ENCODE results near the gene NMNAT2.

Gene NMNAT2

GRCh38 chr1:183366116-183366515 is 52.1 kb downstream of the NMNAT2 start:
- no peak for DNase-seq

- DNase-seq = peak in 2 of 56 donors; percentile 5 to 6
Measured at GRCh38 chr1:183365676-183366075, 52.5 kb downstream of the NMNAT2 start.

GRCh38 chr1:183365093-183365492 is 53.1 kb downstream of the NMNAT2 start:
- DNase-seq = peak in 1 of 56 donors; percentile 7

DNA sequence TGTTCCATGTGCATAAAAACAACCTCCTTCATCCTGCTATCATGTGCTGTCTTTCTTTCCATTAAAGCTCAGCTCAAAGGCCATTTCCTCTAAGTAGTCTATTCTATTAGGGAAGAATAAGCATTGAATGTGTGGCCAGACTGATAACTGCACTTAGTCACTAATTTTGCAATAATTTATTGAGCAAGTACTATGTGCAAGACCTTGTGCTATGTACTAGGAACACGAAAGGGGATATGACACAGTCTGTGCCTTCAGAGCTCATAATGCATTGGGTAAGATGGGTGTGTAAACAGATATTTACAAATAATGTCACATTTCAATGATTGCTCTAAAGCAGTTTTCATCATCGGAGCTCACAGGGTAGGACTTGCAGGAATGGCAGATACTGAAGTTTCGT is 54.2 kb downstream of the NMNAT2 start:
- no peak for DNase-seq

DNA sequence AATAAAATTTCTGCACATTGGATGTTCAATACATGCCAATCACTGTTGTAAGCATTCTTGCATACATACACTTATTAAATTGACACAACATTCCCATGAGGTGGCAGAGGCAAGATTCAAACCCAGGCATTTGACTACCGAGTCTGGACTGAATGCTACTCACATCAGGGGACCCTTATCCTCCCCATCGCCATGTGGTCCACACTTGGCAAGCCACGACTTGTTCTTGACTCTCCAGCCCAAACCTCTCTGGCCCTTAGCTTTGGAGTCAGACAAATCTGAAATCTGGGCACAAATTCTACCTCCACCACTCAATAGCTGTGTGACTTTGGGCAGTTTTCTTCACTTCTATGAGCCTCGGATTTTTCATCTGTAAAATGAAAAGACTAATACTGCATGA is 57.1 kb downstream of the NMNAT2 start:
- no peak for DNase-seq

DNA sequence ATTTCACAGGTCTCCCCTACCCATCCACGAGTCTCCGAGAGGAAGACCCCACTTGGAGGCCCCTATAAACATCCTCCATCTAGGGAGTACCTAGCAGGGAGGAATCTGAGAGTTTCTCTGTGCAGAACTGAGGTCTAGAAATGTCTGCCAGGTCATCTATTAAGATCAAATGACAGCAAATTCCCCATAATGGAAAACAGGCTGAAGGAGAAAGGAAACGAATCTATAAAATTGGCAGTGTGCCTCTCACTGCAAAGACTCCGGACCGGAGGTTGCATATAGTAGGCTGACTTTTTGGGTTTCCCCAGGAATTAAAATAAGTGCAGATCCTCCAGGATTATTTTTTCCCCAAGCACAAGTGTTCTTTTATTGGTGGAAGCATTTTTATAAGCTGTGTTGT is 57.7 kb downstream of the NMNAT2 start:
- no peak for DNase-seq

DNA sequence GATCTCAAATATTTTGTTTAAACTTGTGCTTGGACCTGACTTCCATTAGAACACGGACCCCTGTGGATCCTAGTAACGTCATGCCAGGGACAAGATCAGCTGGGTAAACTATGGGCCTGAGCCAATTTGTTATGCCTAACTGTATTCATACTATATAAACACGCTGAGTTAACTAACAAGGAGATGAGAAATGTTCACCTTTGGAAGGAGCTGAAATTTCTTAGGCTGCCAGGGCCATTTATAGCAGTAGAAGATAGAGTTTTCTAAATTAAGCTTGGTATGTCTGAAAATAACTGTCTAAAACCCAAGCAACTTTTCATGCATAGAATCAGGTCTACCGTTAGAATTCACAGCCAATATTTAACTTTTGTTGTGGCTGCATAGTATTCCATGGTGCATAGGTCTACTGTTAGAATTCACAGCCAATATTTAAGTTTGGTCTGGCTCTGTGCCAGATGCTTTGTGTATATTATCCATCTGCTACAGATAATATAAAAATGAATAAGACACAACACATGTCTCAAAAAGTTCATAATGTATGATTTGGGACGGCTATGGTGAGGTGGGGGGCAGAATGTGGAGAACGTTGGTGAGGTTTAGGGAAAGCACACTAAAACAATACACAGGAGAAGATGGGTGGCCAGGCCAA is 61.5 kb downstream of the NMNAT2 start:
- no peak for DNase-seq

DNA sequence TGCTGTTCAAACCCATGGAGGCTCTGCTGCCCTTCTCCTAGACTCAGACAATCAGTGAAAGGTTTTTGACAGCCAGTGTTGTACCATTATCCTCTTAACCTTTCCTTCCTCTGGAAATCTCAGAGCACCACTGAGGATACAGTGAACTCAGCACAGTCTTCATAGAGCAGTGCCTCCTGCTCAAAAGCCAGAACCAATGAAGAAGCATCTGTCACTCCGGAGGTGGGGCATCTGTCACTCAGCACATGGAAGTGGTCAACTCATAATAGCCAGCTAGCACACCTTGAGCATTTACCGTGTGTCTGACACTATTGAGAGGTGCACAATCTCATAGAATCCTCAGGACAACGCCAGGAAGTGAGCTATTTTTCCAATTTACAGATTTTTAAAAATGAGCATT is 62.4 kb downstream of the NMNAT2 start:
- no peak for DNase-seq

GRCh38 chr1:183355181-183355580 is 63.0 kb downstream of the NMNAT2 start:
- no peak for DNase-seq

DNA sequence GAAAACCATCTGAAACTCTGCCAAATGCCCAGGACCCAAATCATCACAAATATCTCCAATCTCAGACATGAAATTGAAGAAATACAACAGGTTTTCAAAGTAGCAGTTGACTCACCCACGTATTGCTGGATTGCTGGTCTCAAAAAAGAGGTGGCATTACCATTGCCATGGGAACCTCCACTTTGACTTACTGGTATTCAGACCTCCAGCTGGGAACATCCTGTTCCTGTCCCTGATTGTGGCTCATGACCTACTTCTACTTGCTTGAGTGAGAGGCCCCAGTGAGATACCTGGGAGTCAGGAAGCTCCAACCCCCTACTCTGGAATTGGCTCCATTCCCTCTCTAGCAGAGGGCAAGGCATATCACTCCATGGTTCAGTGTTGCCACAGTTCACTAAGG is 64.6 kb downstream of the NMNAT2 start:
- no peak for DNase-seq

- DNase-seq = peak in 41 of 56 donors; percentile 8 to 76 (median 35)
Measured at GRCh38 chr1:183349201-183349711, 68.9 kb downstream of the NMNAT2 start.

DNA sequence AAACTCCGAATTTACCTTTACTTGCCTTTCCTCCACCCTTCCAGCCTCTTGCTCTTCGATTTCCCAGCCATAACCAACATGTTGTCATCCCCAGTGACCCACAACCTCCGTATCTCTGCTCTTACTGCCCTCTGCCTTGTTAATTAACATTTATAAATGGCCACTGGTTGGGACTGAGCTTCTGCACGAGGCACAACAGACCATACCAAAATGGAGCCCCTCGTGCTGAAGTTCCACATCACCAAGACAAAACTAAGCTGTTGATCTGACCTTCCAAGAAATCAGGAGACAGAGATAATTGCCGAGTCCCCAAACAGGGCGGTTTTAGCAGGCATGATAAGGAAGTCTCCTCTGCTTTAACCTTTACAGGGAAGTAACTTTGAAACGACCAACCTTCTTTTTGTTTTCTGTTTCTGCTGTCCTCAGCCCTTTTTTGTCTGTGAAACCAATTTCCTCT is 71.9 kb downstream of the NMNAT2 start:
- DNase-seq = no peak

DNA sequence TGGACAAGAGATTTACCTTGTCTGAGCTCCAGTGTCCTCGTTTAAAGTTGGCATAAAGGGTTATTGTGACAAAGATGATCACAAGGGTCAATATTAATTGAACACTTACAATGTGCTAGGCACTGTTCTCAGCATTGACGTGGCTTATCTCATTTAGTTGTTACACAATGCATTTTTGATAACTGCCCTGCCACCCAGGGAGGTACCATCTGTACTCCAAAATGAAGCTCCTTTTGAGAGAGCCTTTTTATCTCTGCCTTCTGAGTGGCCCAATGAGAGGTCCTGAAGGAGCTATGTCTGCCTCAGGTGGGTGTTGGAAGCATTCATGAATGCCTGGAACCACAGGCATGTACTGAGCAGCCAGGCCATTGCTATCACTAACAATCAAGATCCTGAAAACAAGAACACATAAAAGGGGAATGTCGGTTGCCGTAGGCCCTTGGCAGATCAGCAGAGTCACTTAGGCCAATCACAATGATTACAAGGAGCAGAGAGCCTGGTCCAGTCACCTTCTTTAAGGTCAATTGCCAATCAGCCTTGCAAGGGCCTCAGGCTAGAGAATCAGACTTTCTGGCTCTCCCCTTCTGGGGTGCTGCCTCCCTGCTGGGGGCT is 78.5 kb downstream of the NMNAT2 start:
- no peak for DNase-seq

- DNase-seq = no peak
Measured at GRCh38 chr1:183331091-183331742, 87.0 kb downstream of the NMNAT2 start.

DNA sequence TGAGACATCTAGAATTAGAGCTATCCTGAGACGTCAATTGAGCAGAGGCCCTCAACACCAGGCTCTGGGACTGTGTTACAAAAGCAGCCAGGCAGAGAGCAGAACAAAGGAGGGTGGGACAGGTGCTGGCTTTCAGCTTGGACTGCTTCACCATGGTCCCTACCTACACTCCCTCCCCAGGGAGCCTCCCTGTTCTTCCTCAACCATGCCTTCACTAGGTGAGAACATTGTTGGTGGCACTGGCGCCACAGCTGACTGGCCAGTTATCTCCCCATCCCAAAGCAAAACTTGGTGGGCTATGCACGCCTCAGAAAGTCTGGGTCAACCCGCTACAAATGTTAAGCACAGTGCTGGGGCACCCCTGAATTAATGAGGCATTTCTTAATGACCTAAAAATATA is 87.8 kb downstream of the NMNAT2 start:
- DNase-seq = no peak

GRCh38 chr1:183328371-183328770 is 89.8 kb downstream of the NMNAT2 start:
- DNase-seq = no peak

DNA sequence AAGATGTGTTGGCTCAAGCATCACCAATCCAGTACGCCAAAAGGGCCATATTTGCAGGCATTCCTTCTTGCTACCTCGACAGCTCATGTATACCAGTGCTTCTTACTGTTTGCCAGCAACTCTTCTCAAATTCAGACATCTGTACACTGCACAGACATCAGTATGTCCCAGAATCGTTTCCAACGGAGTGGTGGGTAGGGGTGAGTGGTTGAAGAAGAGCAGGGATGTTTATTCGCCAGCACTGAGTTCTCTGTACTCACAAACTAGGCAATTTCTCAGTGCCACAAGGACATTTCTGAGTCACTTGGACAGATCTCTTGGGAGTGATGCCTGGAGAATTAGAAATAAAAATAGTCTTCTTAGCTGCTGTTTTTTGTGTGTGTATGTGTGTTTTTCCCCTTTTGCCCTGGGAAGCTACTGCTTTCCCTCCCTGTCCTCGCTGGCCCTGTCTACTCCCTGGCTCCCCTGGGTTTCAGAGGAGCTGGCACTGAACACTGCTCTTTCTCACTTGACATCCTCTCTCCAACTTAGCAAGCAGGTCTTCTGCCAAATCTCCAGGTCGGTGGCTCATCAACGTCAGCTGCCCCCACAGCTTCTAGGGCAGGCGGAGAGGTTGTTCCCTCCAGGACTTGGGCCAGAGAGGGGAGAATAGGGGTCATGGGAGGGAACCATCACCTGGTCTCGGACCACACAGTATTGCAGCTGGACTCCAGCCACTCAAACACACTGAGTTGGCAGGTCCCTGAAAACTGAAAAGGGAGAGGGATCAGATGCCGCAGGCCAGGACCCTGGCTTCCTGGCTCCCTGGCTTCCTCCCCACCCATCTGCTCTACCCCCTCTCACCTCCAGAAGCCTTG is 90.5 kb downstream of the NMNAT2 start:
- DNase-seq = peak in 1 of 56 donors; percentile 19

GRCh38 chr1:183323849-183324683 is 94.1 kb downstream of the NMNAT2 start:
- no peak for DNase-seq

GRCh38 chr1:183319606-183320005 is 98.6 kb downstream of the NMNAT2 start:
- no peak for DNase-seq

DNA sequence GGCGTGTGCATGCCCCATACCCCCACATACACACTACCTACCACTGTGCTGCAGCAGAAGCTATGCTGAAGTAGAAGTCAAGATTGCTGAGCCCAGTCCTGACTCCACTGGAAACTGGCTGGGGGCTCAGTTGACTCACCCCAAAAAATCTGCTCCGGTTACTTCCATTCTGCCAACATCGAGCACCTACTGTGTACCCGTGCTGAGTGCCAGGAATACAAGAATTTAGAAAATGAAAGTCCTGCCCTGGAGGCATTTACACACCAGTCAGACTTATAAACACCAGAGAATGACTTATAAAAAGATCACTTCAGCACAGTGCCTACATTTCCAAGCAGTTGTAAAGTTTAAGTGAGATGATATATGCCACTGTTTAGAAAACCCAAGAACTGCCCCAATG is 99.1 kb downstream of the NMNAT2 start:
- no peak for DNase-seq

- DNase-seq = peak in 11 of 56 donors; percentile 4 to 20 (median 12)
Measured at GRCh38 chr1:183318433-183318832, 99.7 kb downstream of the NMNAT2 start.

Data from amygdala (tissue), 56 donors.